SJCRH30 (cell line): ENCODE results near the gene RGL2. TPM values are rescaled to one million over a fixed set of nuclear protein-coding genes. Genes with fewer than 3 reads are reported as not detected.
"Not testable (repeated sequence)": the region's sequence is repeated elsewhere in the genome, so short reads cannot be mapped to it uniquely, and the experiment has no call there.

Experiments used
- DNase-seq, 2 experiments: peaks; one replicate each; pipeline ENCODE4 v3.0.0-alpha.2; 2015 to 2020
- H3K27ac ChIP-seq: fragments of 250-450 bp; sonication (Bioruptor Pico); 2 replicates; pipeline ENCODE4 v1.5.1; 2020; ENCODE audit warnings: mild to moderate bottlenecking, moderate library complexity
- H3K27me3 ChIP-seq: fragments of 250-450 bp; sonication (Bioruptor Pico); 2 replicates; pipeline ENCODE4 v1.5.1; 2020; ENCODE audit warnings: mild to moderate bottlenecking, moderate library complexity
- H3K36me3 ChIP-seq: fragments of 250-450 bp; sonication (Bioruptor Pico); 2 replicates; pipeline ENCODE4 v1.5.1; 2020; ENCODE audit warnings: mild to moderate bottlenecking, moderate library complexity
- H3K4me1 ChIP-seq: fragments of 250-450 bp; sonication (Bioruptor Pico); 2 replicates; pipeline ENCODE4 v1.5.1; 2020; ENCODE audit warnings: mild to moderate bottlenecking, moderate library complexity
- H3K4me3 ChIP-seq: fragments of 250-450 bp; sonication (Bioruptor Pico); 2 replicates; pipeline ENCODE4 v1.5.1; 2020; ENCODE audit warnings: mild to moderate bottlenecking, moderate library complexity
- H3K9me3 ChIP-seq: fragments of 250-450 bp; sonication (Bioruptor Pico); replicated peaks from 2 replicates; pipeline ENCODE4 v1.5.1; 2020; ENCODE audit warnings: mild to moderate bottlenecking, moderate library complexity
- total RNA-seq: library from RNA; depleted of rRNA; stranded (reverse); fragments of >200 nt; shearing (Covaris generic); gene quantifications from 2 replicates; pipeline ENCODE4 v1.2.3, GENCODE V29; 2014

Gene RGL2
- total RNA-seq, 1 experiment from 2014 or later = 20.9 TPM

DNA sequence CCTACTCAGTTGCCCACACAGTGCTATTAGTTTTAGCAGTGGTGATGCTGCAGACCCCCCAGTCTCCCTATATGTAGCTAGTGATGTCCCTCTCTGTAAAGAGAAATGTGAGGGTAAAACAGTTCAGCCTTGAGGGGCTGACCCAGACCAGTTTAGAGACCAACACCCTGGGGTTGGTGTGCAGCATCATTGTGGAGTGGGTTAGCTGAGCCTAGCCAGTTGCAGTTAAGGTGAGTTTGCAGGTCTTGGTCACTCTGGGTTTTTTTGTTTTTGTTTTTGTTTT is 22.2 kb downstream of the RGL2 start:
- no peak overlapping the region for H3K27ac ChIP-seq
- H3K27me3 ChIP-seq = no peaks in the 10 kb centered on the region
- H3K36me3 ChIP-seq = peaks cover 61% of the 10 kb centered on the region
- DNase-seq = no peak
- no peaks in the 10 kb centered on the region for H3K9me3 ChIP-seq
- peaks cover 7% of the 10 kb centered on the region for H3K4me1 ChIP-seq
- no peak overlapping the region for H3K4me3 ChIP-seq

- not testable (repeated sequence) for H3K27ac ChIP-seq, DNase-seq, H3K9me3 ChIP-seq, H3K4me3 ChIP-seq, H3K4me1 ChIP-seq, H3K27me3 ChIP-seq
- H3K36me3 ChIP-seq = peaks cover 61% of the 10 kb centered on the region
Observed at GRCh38 chr6:33275795-33276580, 22.8 kb downstream of the RGL2 start.

DNA sequence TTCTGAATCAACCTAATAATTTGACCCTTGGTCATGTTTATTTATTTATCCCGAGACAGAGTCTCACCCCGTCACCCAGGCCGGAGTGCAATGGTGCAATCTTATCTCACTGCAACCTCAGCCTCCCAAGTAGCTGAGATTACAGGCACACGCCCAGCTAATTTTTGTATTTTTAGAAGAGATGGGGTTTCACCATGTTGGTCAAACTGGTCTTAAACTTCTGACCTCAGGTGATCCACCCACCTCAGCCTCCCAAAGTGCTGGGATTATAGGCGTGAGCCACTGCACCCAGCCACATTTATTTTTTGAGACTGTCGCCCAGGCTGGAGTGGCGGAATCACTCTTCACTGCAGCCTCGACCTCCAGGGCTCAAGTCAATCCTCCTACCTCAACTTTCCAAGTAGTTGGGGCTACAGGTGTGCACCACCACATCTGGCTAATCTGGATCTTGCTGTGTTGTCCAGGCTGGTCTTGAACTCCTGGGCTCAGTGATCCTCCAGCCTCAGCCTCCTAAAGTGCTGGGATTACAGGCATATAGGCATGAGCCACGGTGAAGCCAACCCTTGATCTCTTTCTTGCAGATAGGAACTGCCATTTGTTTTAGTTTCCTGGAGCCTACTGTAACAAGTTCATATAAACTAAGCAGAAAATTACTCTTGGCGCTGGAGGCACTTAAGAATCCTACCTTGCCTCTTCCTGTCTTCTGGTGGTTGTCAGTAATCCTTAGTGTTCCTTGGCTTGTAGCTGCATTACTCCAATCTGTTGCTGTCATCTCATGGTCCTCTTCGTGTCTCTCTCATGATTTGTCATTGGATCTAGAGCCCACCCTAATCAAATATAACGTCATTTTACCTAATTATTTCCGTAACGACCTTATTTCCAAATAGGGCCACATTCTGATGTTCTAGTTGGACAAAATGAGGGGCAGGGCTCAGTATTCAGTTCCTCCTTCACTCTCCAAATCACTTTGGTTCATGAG is 24.5 kb downstream of the RGL2 start:
- Histone ChIP-seq H3K36me3 (peaks cover 54% of the 10 kb centered on the region), H3K27ac (no peak overlapping the region), H3K27me3 (no peaks in the 10 kb centered on the region), H3K4me1 (peaks cover 7% of the 10 kb centered on the region), H3K4me3 (peak overlapping the region; percentile 72; the same call in 1 of the 2 replicates), H3K9me3 (no peaks in the 10 kb centered on the region)
- DNase-seq = no peak

GRCh38 chr6:33273129-33273923 is 25.4 kb downstream of the RGL2 start:
- Histone ChIP-seq H3K27ac (peak overlapping the region; percentile 84), H3K4me3 (peak overlapping the region; percentile 72), H3K9me3 (no peaks in the 10 kb centered on the region), H3K4me1 (peaks cover 7% of the 10 kb centered on the region), H3K27me3 (no peaks in the 10 kb centered on the region), H3K36me3 (peaks cover 52% of the 10 kb centered on the region)
- no peak for DNase-seq

GRCh38 chr6:33272275-33273128 is 26.2 kb downstream of the RGL2 start:
- no peak for DNase-seq
- peak overlapping the region; percentile 84 for H3K27ac ChIP-seq
- H3K36me3 ChIP-seq = peaks cover 48% of the 10 kb centered on the region
- H3K9me3 ChIP-seq = no peaks in the 10 kb centered on the region
- H3K4me1 ChIP-seq = peaks cover 7% of the 10 kb centered on the region
- H3K4me3 ChIP-seq = peak overlapping the region; percentile 72
- H3K27me3 ChIP-seq = no peaks in the 10 kb centered on the region

- Histone ChIP-seq H3K4me3 (peak within 1 kb of the TSS; percentile 72), H3K27ac (peak within 1 kb of the TSS; percentile 84), H3K4me1 (peaks cover 7% of the 10 kb centered on the region), H3K36me3 (peaks cover 45% of the 10 kb centered on the region), H3K9me3 (no peaks in the 10 kb centered on the region), H3K27me3 (no peaks in the 10 kb centered on the region)
- peak; percentile 96 to 99 for DNase-seq
Observed at GRCh38 chr6:33271468-33272274, 27.1 kb downstream of the RGL2 start, which contains the start of the genes RPS18 and VPS52. Gene RPS18 (plus strand): TSS chr6:33272075. CDS start chr6:33272120, 45 bp downstream. Gene VPS52 (minus strand): TSS chr6:33271876. CDS start chr6:33271675, 201 bp downstream.

GRCh38 chr6:33271117-33271467 is 27.6 kb downstream of the RGL2 start:
- no peaks in the 10 kb centered on the region for H3K27me3 ChIP-seq
- peaks cover 40% of the 10 kb centered on the region for H3K36me3 ChIP-seq
- peak overlapping the region; percentile 72 for H3K4me3 ChIP-seq
- H3K4me1 ChIP-seq = peaks cover 7% of the 10 kb centered on the region
- no peak for DNase-seq
- H3K9me3 ChIP-seq = no peaks in the 10 kb centered on the region
- H3K27ac ChIP-seq = peak overlapping the region; percentile 84

DNA sequence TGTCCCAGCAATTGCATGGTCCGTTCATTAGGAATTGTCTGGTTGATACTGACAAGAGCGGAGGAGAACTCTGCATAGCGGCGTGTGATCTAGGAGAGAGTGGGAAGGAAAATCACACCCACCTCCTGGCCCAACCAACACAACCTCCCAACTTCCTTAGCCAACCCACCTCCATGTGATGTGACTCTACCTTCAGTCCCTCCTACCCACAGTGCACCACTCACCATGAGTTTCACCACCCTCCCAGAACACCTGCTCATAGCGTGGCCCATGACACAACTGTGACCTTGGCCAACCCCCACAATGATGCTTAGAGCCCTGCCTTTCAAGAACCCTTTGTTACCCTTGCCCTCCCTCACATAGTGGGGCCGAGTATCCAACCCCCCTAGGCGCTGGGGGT is 34.7 kb downstream of the RGL2 start:
- H3K36me3 ChIP-seq = peaks cover 13% of the 10 kb centered on the region; the same call in 1 of the 2 replicates
- no peak overlapping the region for H3K27ac ChIP-seq
- H3K27me3 ChIP-seq = no peaks in the 10 kb centered on the region
- no peaks in the 10 kb centered on the region for H3K9me3 ChIP-seq
- H3K4me1 ChIP-seq = no peaks in the 10 kb centered on the region
- DNase-seq = no peak
- H3K4me3 ChIP-seq = no peak overlapping the region

DNA sequence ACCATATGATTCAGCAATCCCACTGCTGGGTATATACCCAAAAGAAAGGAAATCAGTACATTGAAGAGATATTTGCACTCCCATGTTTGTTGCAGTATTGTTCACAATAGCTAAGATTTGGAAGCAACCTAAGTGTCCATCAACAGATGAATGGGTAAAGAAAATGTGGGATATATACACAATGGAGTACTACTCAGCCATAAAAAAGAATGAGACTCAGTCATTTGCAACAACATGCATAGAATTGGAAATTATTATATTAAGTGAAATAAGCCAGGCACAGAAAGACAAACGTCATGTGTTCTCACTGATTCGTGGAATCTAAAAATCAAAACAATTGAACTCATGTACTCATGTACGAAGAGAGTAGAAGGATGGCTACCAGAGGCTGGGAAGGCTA is 36.3 kb downstream of the RGL2 start:
- not testable (repeated sequence) for DNase-seq, H3K4me1 ChIP-seq, H3K27me3 ChIP-seq, H3K27ac ChIP-seq, H3K4me3 ChIP-seq, H3K9me3 ChIP-seq
- H3K36me3 ChIP-seq = peaks cover 16% of the 10 kb centered on the region; the same call in 1 of the 2 replicates

DNA sequence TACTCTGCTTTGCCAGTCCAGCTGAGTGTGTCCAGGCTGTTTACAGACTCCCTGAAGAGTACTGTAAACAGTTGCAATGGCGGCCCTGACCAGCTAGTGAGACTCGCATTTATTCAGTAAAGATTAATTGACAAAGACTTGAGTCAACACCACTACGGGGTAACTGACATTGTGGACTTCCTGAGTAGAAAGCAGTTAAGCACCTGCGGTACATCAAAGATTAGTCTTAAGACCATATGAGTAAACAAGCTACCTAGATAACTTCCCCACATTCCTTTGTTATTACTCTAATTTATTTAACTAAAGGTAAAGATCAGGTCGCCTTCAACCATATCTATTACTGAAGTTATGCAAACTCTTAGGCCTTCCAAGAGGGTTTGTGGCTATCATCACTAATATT is 39.7 kb downstream of the RGL2 start:
- Histone ChIP-seq H3K4me3 (no peak overlapping the region), H3K36me3 (peaks cover 17% of the 10 kb centered on the region; the same call in 1 of the 2 replicates), H3K27ac (no peak overlapping the region), H3K4me1 (no peaks in the 10 kb centered on the region), H3K9me3 (no peaks in the 10 kb centered on the region), H3K27me3 (no peaks in the 10 kb centered on the region)
- no peak for DNase-seq

- H3K4me3 ChIP-seq = no peak overlapping the region
- peaks cover 8% of the 10 kb centered on the region; the same call in 1 of the 2 replicates for H3K36me3 ChIP-seq
- H3K27me3 ChIP-seq = no peaks in the 10 kb centered on the region
- no peaks in the 10 kb centered on the region for H3K4me1 ChIP-seq
- H3K9me3 ChIP-seq = no peaks in the 10 kb centered on the region
- DNase-seq = no peak
- H3K27ac ChIP-seq = no peak overlapping the region
Observed at GRCh38 chr6:33254591-33254990, 44.2 kb downstream of the RGL2 start.

GRCh38 chr6:33252759-33253158 is 46.0 kb downstream of the RGL2 start:
- no peaks in the 10 kb centered on the region for H3K27me3 ChIP-seq
- H3K27ac ChIP-seq = no peak overlapping the region
- H3K9me3 ChIP-seq = no peaks in the 10 kb centered on the region
- DNase-seq = no peak
- no peak overlapping the region for H3K4me3 ChIP-seq
- peaks cover 7% of the 10 kb centered on the region; the same call in 1 of the 2 replicates for H3K36me3 ChIP-seq
- H3K4me1 ChIP-seq = no peaks in the 10 kb centered on the region; the same call in 1 of the 2 replicates

- Histone ChIP-seq H3K27me3 (no peaks in the 10 kb centered on the region), H3K4me1 (no peaks in the 10 kb centered on the region; the same call in 1 of the 2 replicates), H3K9me3 (no peaks in the 10 kb centered on the region), H3K4me3 (no peak overlapping the region), H3K36me3 (no peaks in the 10 kb centered on the region), H3K27ac (no peak overlapping the region)
- no peak for DNase-seq
Observed at GRCh38 chr6:33251395-33252012, 47.2 kb downstream of the RGL2 start.
